K562 (cell line): Measurements from ENCODE around the gene PRKAR2B. TPM values are rescaled to one million over a fixed set of nuclear protein-coding genes. Genes with fewer than 3 reads are reported as not detected.

Experiments
- CHD4 ChIP-seq: fragments of 200-600 bp; sonication (generic); IDR thresholded peaks from 3 replicates; pipeline ENCODE4 v1.6.1; 2012; ENCODE audit warnings: low read depth, mild to moderate bottlenecking, mixed read lengths, low read length, inconsistent platforms; ENCODE audit not compliant: insufficient read depth, insufficient replicate concordance, poor library complexity, severe bottlenecking
- FOXA3 ChIP-seq, 2 experiments: fragments of 450-650 bp in 1 of 2; sonication (generic) in 1 of 2; formaldehyde crosslinking; IDR thresholded peaks in 1 of 2; conservative IDR thresholded peaks in 1 of 2; 2 replicates each; pipeline versions ENCODE4 v1.4.0 to v1.8.0; 2020 to 2022; ENCODE audit warnings: mild to moderate bottlenecking in 2 of 2, missing genetic modification reagents in 1 of 2
- ILF3 ChIP-seq: fragments of 450-650 bp; IDR thresholded peaks from 2 replicates; pipeline ENCODE4 v1.6.1; 2018; ENCODE audit warnings: antibody characterized with exemption, mild to moderate bottlenecking, moderate library complexity, borderline replicate concordance
- POU5F1 ChIP-seq: fragments of 150-350 bp; IDR thresholded peaks from 2 replicates; pipeline ENCODE4 v1.6.1; 2014; ENCODE audit warnings: borderline replicate concordance, low read length, low read depth, mild to moderate bottlenecking; ENCODE audit not compliant: partially characterized antibody
- PTRF ChIP-seq: fragments of 450-650 bp; IDR thresholded peaks from 2 replicates; pipeline ENCODE4 v1.6.1; 2016; ENCODE audit warnings: mild to moderate bottlenecking, missing genetic modification characterization, missing compliant biosample characterization
- PTTG1 ChIP-seq: fragments of 450-650 bp; IDR thresholded peaks from 2 replicates; pipeline ENCODE4 v1.6.1; 2016; ENCODE audit warnings: low read depth, mild to moderate bottlenecking, missing genetic modification characterization, missing compliant biosample characterization
- PURB ChIP-seq: sonication (generic); formaldehyde crosslinking; IDR thresholded peaks from 2 replicates; pipeline ENCODE4 v1.9.0; 2021; ENCODE audit warnings: low read depth, mild to moderate bottlenecking, missing genetic modification reagents
- SMAD1 ChIP-seq: fragments of 150-350 bp; IDR thresholded peaks from 2 replicates; pipeline ENCODE4 v1.6.1; 2014; ENCODE audit warnings: low read length, low read depth; ENCODE audit not compliant: partially characterized antibody
- SMAD4 ChIP-seq: fragments of 250-450 bp; sonication (Bioruptor Pico); conservative IDR thresholded peaks from 2 replicates; pipeline ENCODE4 v1.8.0; 2021; ENCODE audit warnings: inconsistent platforms, mild to moderate bottlenecking, moderate library complexity
- TRIM24 ChIP-seq, 2 experiments: fragments of 450-650 bp; IDR thresholded peaks; 2 replicates each; pipeline ENCODE4 v1.6.1; 2016
- ZNF239 ChIP-seq: fragments of 250-450 bp; sonication (Bioruptor Pico); IDR thresholded peaks from 2 replicates; pipeline ENCODE4 v1.4.0; 2020; ENCODE audit warnings: mild to moderate bottlenecking
- polyA plus RNA-seq, 8 experiments: library from polyadenylated mRNA; depleted of rRNA in 4 of 8; stranded (reverse) in 5 of 8; unstranded in 3 of 8; fragments of >200 nt; fragmentation: Nextera tagmentation in 2 of 8; fragmentation: Illumina TruSeq in 1 of 8; extraction: Ambion mirVana in 2 of 8; extraction: Trizol in 1 of 8; gene quantifications; 2 replicates each; pipeline versions ENCODE4 v1.2.1 to v1.2.3, GENCODE V29; 2011 to 2014; ENCODE audit warnings: inconsistent platforms in 1 of 8, missing spikeins in 1 of 8
- total RNA-seq, 7 experiments: library from RNA; depleted of rRNA in 6 of 7; stranded (reverse); fragments of >200 nt in 6 of 7; fragmentation: Illumina TruSeq in 2 of 7; extraction: Trizol in 2 of 7; gene quantifications; 2 replicates each; pipeline versions ENCODE4 v1.2.1 to v1.2.3, GENCODE V29; 2011 to 2021; ENCODE audit warnings: low replicate concordance in 1 of 7
- TF ChIP-seq, protein P1 (sequence below): sonication (generic); formaldehyde crosslinking; IDR thresholded peaks from 2 replicates; pipeline ENCODE4 v1.8.0; 2022; ENCODE audit warnings: mild to moderate bottlenecking, low read depth, missing genetic modification reagents
- TF ChIP-seq, protein P2 (sequence below): sonication (generic); formaldehyde crosslinking; IDR thresholded peaks from 2 replicates; pipeline ENCODE4 v1.9.0; 2022; ENCODE audit warnings: mild to moderate bottlenecking, missing genetic modification reagents
- TF ChIP-seq, protein P3 (sequence below): fragments of 450-650 bp; IDR thresholded peaks from 2 replicates; pipeline ENCODE4 v1.6.1; 2016; ENCODE audit warnings: mild to moderate bottlenecking
- TF ChIP-seq, protein P4 (sequence below): IDR thresholded peaks from 2 replicates; pipeline ENCODE4 v1.6.1; 2014; ENCODE audit warnings: antibody characterized with exemption
- TF ChIP-seq, protein P5 (sequence below): sonication (generic); formaldehyde crosslinking; IDR thresholded peaks from 2 replicates; pipeline ENCODE4 v1.8.1; 2022; ENCODE audit warnings: missing genetic modification reagents

Gene PRKAR2B
- total and polyA plus RNA-seq, 9 of the 15 experiments (the other 6 are each of a cell fraction or from before 2014, with no cell fraction given) = 59.0 to 173 (median 129) TPM

DNA sequence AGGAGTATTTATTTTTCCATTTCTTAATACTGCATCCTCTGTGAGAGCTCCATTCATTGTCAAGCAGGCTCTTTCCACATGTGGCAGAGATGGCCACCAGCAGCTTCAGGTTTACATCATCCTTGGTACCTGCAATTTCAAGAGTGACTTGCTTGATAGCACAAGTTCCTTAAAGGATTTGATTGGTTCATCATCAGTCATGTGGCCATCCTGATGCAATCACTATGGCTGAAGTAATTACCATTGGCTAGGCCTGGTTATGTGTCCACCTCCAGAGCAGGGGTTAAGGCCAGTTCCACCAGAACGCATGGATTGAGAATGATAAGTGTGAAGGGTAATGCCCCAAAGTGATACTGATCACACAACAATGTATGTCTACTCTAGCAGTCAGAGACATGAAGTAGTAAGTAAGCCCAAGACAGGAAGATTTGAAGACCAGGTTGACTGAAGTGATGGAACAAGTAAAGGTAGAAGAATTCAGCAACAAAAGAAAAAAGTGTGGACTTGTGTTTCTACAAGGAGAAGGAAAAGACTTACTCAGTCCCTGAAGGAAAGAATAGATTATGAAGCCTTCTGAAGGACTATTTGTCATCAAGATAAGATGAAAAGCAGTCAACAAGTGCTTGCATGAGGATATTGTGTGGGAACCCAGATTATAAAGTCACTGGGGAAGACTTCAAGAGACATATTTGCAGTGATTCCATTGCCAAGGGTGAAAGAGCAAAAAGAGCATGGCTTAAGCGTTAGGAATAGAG lies 26.4 kb upstream of the PRKAR2B start (continued):
- TF ChIP-seq, protein P1, sequence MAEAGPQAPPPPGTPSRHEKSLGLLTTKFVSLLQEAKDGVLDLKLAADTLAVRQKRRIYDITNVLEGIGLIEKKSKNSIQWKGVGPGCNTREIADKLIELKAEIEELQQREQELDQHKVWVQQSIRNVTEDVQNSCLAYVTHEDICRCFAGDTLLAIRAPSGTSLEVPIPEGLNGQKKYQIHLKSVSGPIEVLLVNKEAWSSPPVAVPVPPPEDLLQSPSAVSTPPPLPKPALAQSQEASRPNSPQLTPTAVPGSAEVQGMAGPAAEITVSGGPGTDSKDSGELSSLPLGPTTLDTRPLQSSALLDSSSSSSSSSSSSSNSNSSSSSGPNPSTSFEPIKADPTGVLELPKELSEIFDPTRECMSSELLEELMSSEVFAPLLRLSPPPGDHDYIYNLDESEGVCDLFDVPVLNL (CRISPR knock-in tag) = no peak
- no peak for TF ChIP-seq SMAD1
- TF ChIP-seq PTRF (tag) = 0 out of 2 replicates have a peak, but pooled peaks have one; percentile 14
- TF ChIP-seq, protein P2, sequence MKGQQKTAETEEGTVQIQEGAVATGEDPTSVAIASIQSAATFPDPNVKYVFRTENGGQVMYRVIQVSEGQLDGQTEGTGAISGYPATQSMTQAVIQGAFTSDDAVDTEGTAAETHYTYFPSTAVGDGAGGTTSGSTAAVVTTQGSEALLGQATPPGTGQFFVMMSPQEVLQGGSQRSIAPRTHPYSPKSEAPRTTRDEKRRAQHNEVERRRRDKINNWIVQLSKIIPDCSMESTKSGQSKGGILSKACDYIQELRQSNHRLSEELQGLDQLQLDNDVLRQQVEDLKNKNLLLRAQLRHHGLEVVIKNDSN = peak; percentile 97
- TF ChIP-seq FOXA3 (CRISPR knock-in tag; conservative IDR thresholded peaks at IDR 0.05 in 1 of 2, IDR thresholded peaks at IDR 0.05 in 1 of 2) = peak; percentile 33 to 57; a peak in 3 of 4 replicates
- peak; percentile 81 for TF ChIP-seq SMAD4 (CRISPR knock-in tag)
- TF ChIP-seq TRIM24 (IDR thresholded peaks at IDR 0.05) = peak; percentile 49 to 72; a peak in 2 of 4 replicates
- TF ChIP-seq ZNF239 (CRISPR knock-in tag) = peak; percentile 56
- TF ChIP-seq POU5F1 = no peak
- TF ChIP-seq, protein P3, sequence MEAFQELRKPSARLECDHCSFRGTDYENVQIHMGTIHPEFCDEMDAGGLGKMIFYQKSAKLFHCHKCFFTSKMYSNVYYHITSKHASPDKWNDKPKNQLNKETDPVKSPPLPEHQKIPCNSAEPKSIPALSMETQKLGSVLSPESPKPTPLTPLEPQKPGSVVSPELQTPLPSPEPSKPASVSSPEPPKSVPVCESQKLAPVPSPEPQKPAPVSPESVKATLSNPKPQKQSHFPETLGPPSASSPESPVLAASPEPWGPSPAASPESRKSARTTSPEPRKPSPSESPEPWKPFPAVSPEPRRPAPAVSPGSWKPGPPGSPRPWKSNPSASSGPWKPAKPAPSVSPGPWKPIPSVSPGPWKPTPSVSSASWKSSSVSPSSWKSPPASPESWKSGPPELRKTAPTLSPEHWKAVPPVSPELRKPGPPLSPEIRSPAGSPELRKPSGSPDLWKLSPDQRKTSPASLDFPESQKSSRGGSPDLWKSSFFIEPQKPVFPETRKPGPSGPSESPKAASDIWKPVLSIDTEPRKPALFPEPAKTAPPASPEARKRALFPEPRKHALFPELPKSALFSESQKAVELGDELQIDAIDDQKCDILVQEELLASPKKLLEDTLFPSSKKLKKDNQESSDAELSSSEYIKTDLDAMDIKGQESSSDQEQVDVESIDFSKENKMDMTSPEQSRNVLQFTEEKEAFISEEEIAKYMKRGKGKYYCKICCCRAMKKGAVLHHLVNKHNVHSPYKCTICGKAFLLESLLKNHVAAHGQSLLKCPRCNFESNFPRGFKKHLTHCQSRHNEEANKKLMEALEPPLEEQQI = 0 out of 2 replicates have a peak, but pooled peaks have one; percentile 44
- TF ChIP-seq PTTG1 = peak; percentile 63; the same call in 1 of the 2 replicates
- TF ChIP-seq CHD4 = no peak
- TF ChIP-seq, protein P4, sequence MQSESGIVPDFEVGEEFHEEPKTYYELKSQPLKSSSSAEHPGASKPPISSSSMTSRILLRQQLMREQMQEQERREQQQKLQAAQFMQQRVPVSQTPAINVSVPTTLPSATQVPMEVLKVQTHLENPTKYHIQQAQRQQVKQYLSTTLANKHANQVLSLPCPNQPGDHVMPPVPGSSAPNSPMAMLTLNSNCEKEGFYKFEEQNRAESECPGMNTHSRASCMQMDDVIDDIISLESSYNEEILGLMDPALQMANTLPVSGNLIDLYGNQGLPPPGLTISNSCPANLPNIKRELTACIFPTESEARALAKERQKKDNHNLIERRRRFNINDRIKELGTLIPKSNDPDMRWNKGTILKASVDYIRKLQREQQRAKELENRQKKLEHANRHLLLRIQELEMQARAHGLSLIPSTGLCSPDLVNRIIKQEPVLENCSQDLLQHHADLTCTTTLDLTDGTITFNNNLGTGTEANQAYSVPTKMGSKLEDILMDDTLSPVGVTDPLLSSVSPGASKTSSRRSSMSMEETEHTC = no peak
- TF ChIP-seq PURB (CRISPR knock-in tag) = no peak
- no peak for TF ChIP-seq ILF3
- TF ChIP-seq, protein P5, sequence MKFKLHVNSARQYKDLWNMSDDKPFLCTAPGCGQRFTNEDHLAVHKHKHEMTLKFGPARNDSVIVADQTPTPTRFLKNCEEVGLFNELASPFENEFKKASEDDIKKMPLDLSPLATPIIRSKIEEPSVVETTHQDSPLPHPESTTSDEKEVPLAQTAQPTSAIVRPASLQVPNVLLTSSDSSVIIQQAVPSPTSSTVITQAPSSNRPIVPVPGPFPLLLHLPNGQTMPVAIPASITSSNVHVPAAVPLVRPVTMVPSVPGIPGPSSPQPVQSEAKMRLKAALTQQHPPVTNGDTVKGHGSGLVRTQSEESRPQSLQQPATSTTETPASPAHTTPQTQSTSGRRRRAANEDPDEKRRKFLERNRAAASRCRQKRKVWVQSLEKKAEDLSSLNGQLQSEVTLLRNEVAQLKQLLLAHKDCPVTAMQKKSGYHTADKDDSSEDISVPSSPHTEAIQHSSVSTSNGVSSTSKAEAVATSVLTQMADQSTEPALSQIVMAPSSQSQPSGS (CRISPR knock-in tag) = no peak
